Neural progenitor cell (in vitro differentiated cells): ENCODE measurements around the gene TMEM169.

Experiments
- CTCF ChIP-seq: fragments of 200-600 bp; sonication (generic); IDR thresholded peaks from 2 replicates; pipeline ENCODE4 v1.5.1; 2017; ENCODE audit warnings: antibody characterized with exemption, mild to moderate bottlenecking
- EZH2phosphoT487 ChIP-seq: fragments of 200-600 bp; sonication (generic); IDR thresholded peaks from 2 replicates; pipeline ENCODE4 v1.6.1; 2017; ENCODE audit warnings: antibody characterized with exemption

GRCh38 chr2:216147172-216148131 is 65.7 kb downstream of the TMEM169 start:
- no peak for TF ChIP-seq CTCF
- no peak for TF ChIP-seq EZH2phosphoT487
